Activated naive CD8-positive, alpha-beta T cell treated with anti-CD3 and anti-CD28 coated beads for 36 hours (primary cell): ENCODE measurements around the gene TMEM59L. TPM values are rescaled to one million over a fixed set of nuclear protein-coding genes. Genes with fewer than 3 reads are reported as not detected.

Source experiments
- DNase-seq: peaks from one replicate; pipeline ENCODE4 v3.0.0; 2021
- H3K27ac Mint-ChIP-seq: one replicate; pipeline ENCODE4 v1.8.0; 2022; ENCODE audit warnings: mild to moderate bottlenecking, moderate library complexity, mixed read lengths
- H3K27me3 Mint-ChIP-seq: one replicate; pipeline ENCODE4 v1.8.0; 2022; ENCODE audit warnings: mild to moderate bottlenecking, mixed read lengths
- H3K36me3 Mint-ChIP-seq: one replicate; pipeline ENCODE4 v1.8.0; 2021; ENCODE audit warnings: mild to moderate bottlenecking, mixed read lengths
- H3K4me1 Mint-ChIP-seq: one replicate; pipeline ENCODE4 v1.8.0; 2021; ENCODE audit warnings: mixed read lengths
- H3K4me3 Mint-ChIP-seq: one replicate; pipeline ENCODE4 v1.8.0; 2022; ENCODE audit warnings: mild to moderate bottlenecking, moderate library complexity, mixed read lengths
- H3K9me3 Mint-ChIP-seq: one replicate; pipeline ENCODE4 v1.8.0; 2022; ENCODE audit warnings: mixed read lengths
- total RNA-seq, 2 experiments: library from RNA; stranded (reverse); gene quantifications; one replicate each; pipeline ENCODE4 v1.2.3, GENCODE V29; 2021

Gene TMEM59L
- total RNA-seq = not detected

DNA sequence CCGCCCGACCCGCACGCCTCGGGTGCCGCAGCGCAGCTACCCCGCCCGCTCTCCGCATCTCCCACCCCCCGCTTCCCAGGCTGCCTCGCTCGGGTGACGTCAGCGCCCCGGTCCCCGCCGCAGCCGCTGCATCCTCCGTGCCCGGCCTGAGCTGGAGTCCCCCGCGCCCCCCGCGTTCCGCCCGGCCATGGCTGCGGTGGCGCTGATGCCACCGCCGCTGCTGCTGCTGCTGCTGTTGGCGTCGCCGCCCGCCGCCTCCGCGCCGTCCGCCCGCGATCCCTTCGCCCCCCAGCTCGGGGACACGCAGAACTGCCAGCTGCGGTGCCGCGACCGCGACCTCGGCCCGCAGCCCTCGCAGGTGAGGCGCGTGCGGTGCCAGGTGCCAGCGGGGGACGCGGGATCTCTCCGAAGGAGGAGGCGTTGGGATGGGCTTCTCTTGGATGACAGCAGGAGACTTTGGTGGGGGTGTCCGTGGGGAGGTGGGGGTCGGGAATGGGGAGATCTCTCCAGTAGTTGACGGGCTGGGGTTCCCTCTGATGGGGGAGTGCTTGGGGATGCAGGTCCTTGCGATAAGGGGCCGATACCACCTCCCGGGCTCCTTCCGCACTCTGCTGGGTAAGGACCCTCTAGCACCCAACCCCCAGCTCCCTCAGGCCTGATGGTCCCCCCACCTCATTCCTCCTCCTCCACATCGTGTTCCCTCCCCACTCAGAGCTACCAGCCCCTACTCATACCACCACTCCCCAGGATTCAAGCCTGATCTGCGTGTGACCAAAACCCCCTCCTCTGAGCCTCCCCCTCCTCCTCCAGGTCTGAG lies at the start of gene TMEM59L:
TSS of gene TMEM59L (plus strand) at position 99 of the 817 bp plus-strand sequence. CDS start at position 188, 89 bp downstream.
- H3K36me3 Mint-ChIP-seq = no peaks in the 10 kb centered on the region
- peak; percentile 40 for DNase-seq
- peaks cover 15% of the 10 kb centered on the region for H3K4me1 Mint-ChIP-seq
- H3K27ac Mint-ChIP-seq = no peak within 1 kb of the TSS
- peak within 1 kb of the TSS; percentile 67 for H3K4me3 Mint-ChIP-seq
- no peaks in the 10 kb centered on the region for H3K9me3 Mint-ChIP-seq
- H3K27me3 Mint-ChIP-seq = peaks cover 88% of the 10 kb centered on the region

DNA sequence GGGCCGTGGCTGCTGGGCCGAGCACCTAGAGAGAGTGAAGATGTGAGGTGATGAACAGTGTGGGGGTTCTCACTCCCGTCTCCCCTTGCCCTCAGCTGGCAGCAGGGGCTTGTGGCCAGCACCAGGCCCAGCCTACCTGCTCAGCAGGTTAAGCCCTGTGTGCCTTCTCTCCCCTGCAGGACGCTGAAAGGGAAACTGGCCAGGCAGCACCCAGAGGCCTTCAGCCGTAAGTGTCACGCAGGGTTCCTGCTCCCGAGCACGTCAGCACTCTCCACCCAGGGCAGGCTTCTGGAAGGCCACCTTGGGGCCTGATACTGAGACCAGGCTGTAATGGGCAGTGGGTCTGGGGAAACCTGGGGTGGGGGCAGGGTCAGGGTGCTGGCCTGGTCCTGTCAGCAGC lies 45.7 kb upstream of the TMEM59L start:
- Mint-ChIP-seq H3K36me3 (peaks cover 38% of the 10 kb centered on the region), H3K4me3 (no peak overlapping the region), H3K4me1 (peaks cover 3% of the 10 kb centered on the region), H3K27me3 (no peaks in the 10 kb centered on the region), H3K27ac (no peak overlapping the region), H3K9me3 (no peaks in the 10 kb centered on the region)
- no peak for DNase-seq

- no peak overlapping the region for H3K4me3 Mint-ChIP-seq
- H3K27me3 Mint-ChIP-seq = no peaks in the 10 kb centered on the region
- no peak for DNase-seq
- H3K36me3 Mint-ChIP-seq = peaks cover 50% of the 10 kb centered on the region
- no peaks in the 10 kb centered on the region for H3K9me3 Mint-ChIP-seq
- peaks cover 13% of the 10 kb centered on the region for H3K4me1 Mint-ChIP-seq
- H3K27ac Mint-ChIP-seq = no peak overlapping the region
Observed at GRCh38 chr19:18568367-18568766, 44.3 kb upstream of the TMEM59L start.

DNA sequence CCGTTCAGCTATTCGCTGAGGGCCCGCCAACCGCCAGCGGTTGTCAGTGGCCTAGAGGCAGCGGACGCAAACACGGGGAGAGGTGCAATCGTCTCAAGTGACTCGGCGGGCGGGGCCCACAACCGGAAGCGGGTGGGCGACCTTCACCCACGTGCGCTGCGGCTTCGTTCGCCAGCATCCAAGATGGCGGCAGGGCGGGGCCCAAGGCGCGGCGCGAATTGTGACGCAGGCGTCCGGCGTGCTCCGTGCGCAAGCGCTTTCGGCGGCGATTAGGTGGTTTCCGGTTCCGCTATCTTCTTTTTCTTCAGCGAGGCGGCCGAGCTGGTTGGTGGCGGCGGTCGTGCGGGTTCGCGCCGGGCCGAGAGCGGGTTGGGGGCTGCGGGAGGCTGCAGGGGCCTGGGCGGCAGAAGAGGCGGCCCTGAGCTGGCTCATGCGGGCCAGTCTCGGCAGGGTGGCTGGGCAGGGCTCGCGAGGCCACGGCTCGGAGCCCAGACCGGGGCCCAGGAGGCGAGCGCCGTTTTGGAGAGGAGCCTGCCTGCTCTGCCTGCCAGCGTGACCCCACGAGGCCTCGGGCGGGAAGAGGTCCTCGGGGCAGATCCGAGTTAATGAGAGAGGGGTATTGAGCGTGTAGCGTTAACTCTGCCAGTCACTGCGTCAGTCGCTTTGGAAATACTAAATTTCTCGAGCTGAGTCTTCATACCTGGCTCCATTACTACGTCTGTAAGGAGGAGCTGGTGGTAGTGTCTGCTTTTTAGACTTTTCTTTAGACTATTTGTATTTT lies 40.9 kb upstream of the TMEM59L start, which contains the start of gene UBA52:
TSS of gene UBA52 (plus strand) at position 294 of the 781 bp plus-strand sequence. CDS start 1,444 bp downstream, outside the sequence.
- Mint-ChIP-seq H3K36me3 (peaks cover 61% of the 10 kb centered on the region), H3K4me1 (peaks cover 36% of the 10 kb centered on the region), H3K27me3 (no peaks in the 10 kb centered on the region), H3K4me3 (peak within 1 kb of the TSS; percentile 90), H3K9me3 (no peaks in the 10 kb centered on the region), H3K27ac (peak within 1 kb of the TSS; percentile 85)
- DNase-seq = peak; percentile 100

DNA sequence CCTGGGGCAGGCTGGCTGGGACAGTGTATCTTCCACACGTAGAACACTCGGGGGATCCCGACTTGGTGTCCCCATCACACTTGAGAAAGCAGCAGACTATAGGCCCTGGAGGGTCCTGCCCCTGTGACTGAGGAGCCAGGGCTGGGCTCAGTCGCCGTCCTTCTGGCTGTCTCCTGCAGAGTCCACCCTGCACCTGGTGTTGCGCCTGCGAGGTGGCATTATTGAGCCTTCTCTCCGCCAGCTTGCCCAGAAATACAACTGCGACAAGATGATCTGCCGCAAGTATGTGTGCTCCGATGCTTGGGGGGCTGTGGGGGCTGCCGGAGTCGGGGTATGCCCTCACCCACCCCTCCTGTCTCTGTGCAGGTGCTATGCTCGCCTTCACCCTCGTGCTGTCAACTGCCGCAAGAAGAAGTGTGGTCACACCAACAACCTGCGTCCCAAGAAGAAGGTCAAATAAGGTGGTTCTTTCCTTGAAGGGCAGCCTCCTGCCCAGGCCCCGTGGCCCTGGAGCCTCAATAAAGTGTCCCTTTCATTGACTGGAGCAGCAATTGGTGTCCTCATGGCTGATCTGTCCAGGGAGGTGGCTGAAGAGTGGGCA lies 37.9 kb upstream of the TMEM59L start:
- Mint-ChIP-seq H3K9me3 (no peaks in the 10 kb centered on the region), H3K27me3 (no peaks in the 10 kb centered on the region), H3K4me3 (peak overlapping the region; percentile 42), H3K4me1 (peaks cover 39% of the 10 kb centered on the region), H3K27ac (peak overlapping the region; percentile 47), H3K36me3 (peaks cover 52% of the 10 kb centered on the region)
- no peak for DNase-seq

DNA sequence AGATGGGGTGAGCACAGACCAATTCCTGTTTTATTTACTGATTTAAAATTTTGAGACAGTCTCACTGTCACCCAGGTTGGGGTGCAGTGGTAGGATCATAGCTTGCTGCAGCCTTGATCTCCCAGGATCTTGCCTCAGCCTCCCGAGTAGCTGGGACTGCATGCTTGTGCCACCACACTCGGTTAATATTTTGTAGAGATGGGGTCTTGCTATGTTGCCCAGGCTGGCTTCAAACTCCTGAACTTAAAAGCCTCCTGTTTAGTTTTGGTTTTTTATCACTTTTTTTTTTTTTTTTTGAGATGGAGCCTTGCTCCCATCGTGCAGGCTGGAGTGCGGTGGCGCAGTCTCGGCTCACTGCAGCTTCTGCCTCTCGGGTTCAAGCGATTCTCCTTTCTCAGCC lies 36.3 kb upstream of the TMEM59L start:
- Mint-ChIP-seq H3K4me1 (peaks cover 37% of the 10 kb centered on the region), H3K9me3 (no peaks in the 10 kb centered on the region), H3K27ac (peak overlapping the region; percentile 34), H3K27me3 (no peaks in the 10 kb centered on the region), H3K36me3 (peaks cover 49% of the 10 kb centered on the region), H3K4me3 (no peak overlapping the region)
- no peak for DNase-seq

GRCh38 chr19:18577365-18577914 lies 35.2 kb upstream of the TMEM59L start:
- no peak for DNase-seq
- peaks cover 39% of the 10 kb centered on the region for H3K36me3 Mint-ChIP-seq

DNA sequence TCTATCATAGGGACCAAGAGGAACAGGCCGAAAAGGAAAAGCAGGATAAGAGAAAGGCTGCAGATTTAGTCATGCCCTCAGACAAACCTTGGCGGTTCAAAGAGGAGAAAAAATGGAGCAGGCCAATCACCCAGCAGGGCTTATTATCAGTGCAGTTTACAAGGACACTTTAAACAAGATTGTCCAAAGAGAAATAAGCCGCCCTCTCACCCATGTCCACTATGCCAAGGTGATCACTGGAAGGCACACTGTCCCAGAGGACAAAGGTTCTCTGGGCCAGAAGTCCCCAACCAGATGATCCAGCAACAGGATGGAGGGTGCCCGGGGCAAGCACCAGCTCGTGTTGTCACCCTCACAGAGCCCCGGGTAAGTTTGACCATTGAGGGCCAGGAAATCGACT lies 32.4 kb upstream of the TMEM59L start:
- no peaks in the 10 kb centered on the region for H3K9me3 Mint-ChIP-seq
- no peak overlapping the region for H3K4me3 Mint-ChIP-seq
- H3K27me3 Mint-ChIP-seq = no peaks in the 10 kb centered on the region
- no peak for DNase-seq
- no peak overlapping the region for H3K27ac Mint-ChIP-seq
- peaks cover 13% of the 10 kb centered on the region for H3K36me3 Mint-ChIP-seq
- H3K4me1 Mint-ChIP-seq = peaks cover 11% of the 10 kb centered on the region

More at GRCh38 chr19:18577365-18577914, 35.2 kb upstream of the TMEM59L start:
- Mint-ChIP-seq H3K9me3 (no peaks in the 10 kb centered on the region), H3K27ac (peak overlapping the region; percentile 48), H3K27me3 (no peaks in the 10 kb centered on the region), H3K4me1 (peaks cover 35% of the 10 kb centered on the region), H3K4me3 (no peak overlapping the region)

- no peak overlapping the region for H3K27ac Mint-ChIP-seq
- peaks cover 24% of the 10 kb centered on the region for H3K4me1 Mint-ChIP-seq
- no peak overlapping the region for H3K4me3 Mint-ChIP-seq
- no peaks in the 10 kb centered on the region for H3K9me3 Mint-ChIP-seq
- peaks cover 15% of the 10 kb centered on the region for H3K36me3 Mint-ChIP-seq
- no peaks in the 10 kb centered on the region for H3K27me3 Mint-ChIP-seq
- DNase-seq = no peak
Observed at GRCh38 chr19:18586306-18586705, 26.4 kb upstream of the TMEM59L start.

DNA sequence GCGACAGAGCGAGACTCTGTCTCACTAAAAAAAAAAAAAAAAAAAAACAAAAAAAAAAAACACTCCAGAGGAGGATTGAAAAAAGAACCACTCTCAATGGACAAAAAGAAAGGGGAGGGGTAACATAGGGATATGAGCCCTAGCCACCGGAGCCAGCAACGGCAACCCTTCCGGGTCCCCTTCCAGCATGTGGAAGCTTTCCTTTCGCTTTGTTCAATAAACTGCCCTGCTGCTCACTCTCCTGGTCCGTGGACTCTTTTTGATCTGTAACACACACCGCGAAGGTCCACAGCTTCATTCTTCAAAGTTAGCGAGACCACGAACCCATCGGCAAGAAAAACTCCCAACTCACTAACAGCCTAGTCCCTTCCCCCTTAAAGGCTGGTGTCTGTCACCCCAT lies 25.1 kb upstream of the TMEM59L start:
- Mint-ChIP-seq H3K27me3 (no peaks in the 10 kb centered on the region), H3K36me3 (peaks cover 15% of the 10 kb centered on the region), H3K27ac (peak overlapping the region; percentile 83), H3K4me1 (peaks cover 24% of the 10 kb centered on the region), H3K4me3 (peak overlapping the region; percentile 92), H3K9me3 (no peaks in the 10 kb centered on the region)
- no peak for DNase-seq

GRCh38 chr19:18587962-18588610 lies 24.6 kb upstream of the TMEM59L start:
- Mint-ChIP-seq H3K9me3 (no peaks in the 10 kb centered on the region), H3K4me1 (peaks cover 24% of the 10 kb centered on the region), H3K27ac (peak overlapping the region; percentile 83), H3K27me3 (no peaks in the 10 kb centered on the region), H3K36me3 (peaks cover 15% of the 10 kb centered on the region), H3K4me3 (peak overlapping the region; percentile 92)
- DNase-seq = no peak

GRCh38 chr19:18588611-18589379 lies 23.9 kb upstream of the TMEM59L start, which contains the start of gene REX1BD:
Gene REX1BD, plus strand, starts transcription at chr19:18588798. Its CDS starts 4 bp downstream, at chr19:18588802.
- Mint-ChIP-seq H3K27me3 (no peaks in the 10 kb centered on the region), H3K9me3 (no peaks in the 10 kb centered on the region), H3K4me1 (peaks cover 29% of the 10 kb centered on the region), H3K36me3 (peaks cover 15% of the 10 kb centered on the region), H3K27ac (peak within 1 kb of the TSS; percentile 96), H3K4me3 (peak within 1 kb of the TSS; percentile 92)
- DNase-seq = peak; percentile 93

DNA sequence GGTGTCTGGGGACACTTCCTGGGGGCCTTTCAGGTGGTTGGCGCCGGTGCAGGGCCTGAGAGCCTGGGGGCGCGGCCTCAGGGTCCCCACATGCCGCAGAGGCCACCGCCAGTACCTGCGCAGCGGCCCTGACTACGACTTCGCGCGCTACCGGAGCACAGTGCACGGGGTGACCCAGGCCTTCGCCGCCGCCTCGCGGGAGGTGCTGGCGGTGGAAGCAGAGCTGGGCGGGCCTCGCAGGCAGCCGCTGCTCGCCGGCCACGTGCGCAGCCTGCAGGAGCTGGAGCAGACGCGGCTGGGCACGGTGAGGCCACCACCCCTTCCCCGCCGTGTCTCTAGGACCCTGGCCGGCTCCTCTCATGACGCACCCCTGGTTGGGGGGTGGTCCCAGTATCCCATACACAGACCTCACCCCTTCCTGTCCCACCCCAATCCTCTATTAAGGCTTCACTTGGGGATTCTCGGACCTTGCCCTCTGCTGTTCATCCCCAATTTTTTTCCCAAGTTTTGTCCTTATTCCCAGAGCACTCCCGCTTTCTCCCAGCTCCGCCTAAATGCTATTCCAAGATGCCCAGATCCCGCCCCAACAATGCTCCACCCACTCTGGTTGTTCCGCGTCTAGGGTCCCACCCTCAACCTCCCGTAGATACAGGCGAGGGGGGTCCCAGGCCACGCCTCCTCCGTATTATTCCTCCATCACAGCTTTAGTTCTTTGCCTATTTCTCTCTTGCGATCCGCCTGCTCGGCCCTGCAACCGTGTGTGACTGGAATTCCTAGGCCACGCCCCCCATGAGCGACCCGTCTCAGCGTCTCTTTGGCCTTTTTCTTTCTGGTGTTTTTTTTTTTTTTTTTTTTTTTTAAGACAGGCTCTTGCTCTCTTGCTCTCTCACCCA lies 23.0 kb upstream of the TMEM59L start:
- H3K27ac Mint-ChIP-seq = peak overlapping the region; percentile 96
- no peaks in the 10 kb centered on the region for H3K9me3 Mint-ChIP-seq
- H3K4me3 Mint-ChIP-seq = peak overlapping the region; percentile 92
- peaks cover 15% of the 10 kb centered on the region for H3K36me3 Mint-ChIP-seq
- H3K27me3 Mint-ChIP-seq = peaks cover 1% of the 10 kb centered on the region
- H3K4me1 Mint-ChIP-seq = peaks cover 31% of the 10 kb centered on the region
- peak; percentile 85 for DNase-seq
